ENCODE data around the gene SETBP1. TPM values are rescaled to one million over a fixed set of nuclear protein-coding genes. Genes with fewer than 3 reads are reported as not detected.
A peak's percentile ranks its signal among the peaks of the same experiment; 100 is the strongest.

The SETBP1 gene
- total and polyA plus RNA-seq, 5 donors: 2.0 to 24.1 (median 16.4) TPM

- intact Hi-C loops (cut with DNase I): no loop called here
- 53% methylated on average over 3 of the region's 3 CpGs for WGBS
- H3K4me1 ChIP-seq (ENCODE audit: control insufficient read depth, insufficient read depth, low read length): peaks cover 10% of the 10 kb centered on the region
- no peaks in the 10 kb centered on the region for H3K9me3 ChIP-seq (ENCODE audit: control insufficient read depth, low read length)
- no peak overlapping the region for H3K27ac ChIP-seq (ENCODE audit: low read length)
- DNase-seq (no peak), ATAC-seq (no peak)
- no peaks in the 10 kb centered on the region for H3K27me3 ChIP-seq (ENCODE audit: control insufficient read depth, insufficient read depth)
- H3K4me3 ChIP-seq (ENCODE audit: low read length): no peak overlapping the region
These were observed 93.5 kb downstream of the SETBP1 start for GRCh38 chr18:44774191-44774590.

- WGBS: 55% methylated on average over 10 of the region's 10 CpGs
- DNase-seq (peak; percentile 65 to 89 (median 82)), ATAC-seq (peak; percentile 87 to 89)
- H3K27me3 ChIP-seq (ENCODE audit: control insufficient read depth, insufficient read depth): no peaks in the 10 kb centered on the region
- H3K27ac ChIP-seq (ENCODE audit: low read length): no peak overlapping the region
- no peaks in the 10 kb centered on the region for H3K9me3 ChIP-seq (ENCODE audit: control insufficient read depth, low read length)
- peaks cover 20% of the 10 kb centered on the region for H3K4me1 ChIP-seq (ENCODE audit: control insufficient read depth, insufficient read depth, low read length)
- intact Hi-C loops (cut with DNase I): no loop called here
- no peak overlapping the region for H3K4me3 ChIP-seq (ENCODE audit: low read length)
These were observed 96.9 kb downstream of the SETBP1 start for GRCh38 chr18:44777457-44778192.

- 72% methylated on average over 6 of the region's 6 CpGs for WGBS
- DNase-seq (no peak), ATAC-seq (no peak)
- no peak overlapping the region for H3K27ac ChIP-seq (ENCODE audit: low read length)
- H3K27me3 ChIP-seq (ENCODE audit: control insufficient read depth, insufficient read depth): no peaks in the 10 kb centered on the region
- intact Hi-C loops (cut with DNase I): no loop called here
- no peak overlapping the region for H3K4me3 ChIP-seq (ENCODE audit: low read length)
- no peaks in the 10 kb centered on the region for H3K9me3 ChIP-seq (ENCODE audit: control insufficient read depth, low read length)
- peaks cover 20% of the 10 kb centered on the region for H3K4me1 ChIP-seq (ENCODE audit: control insufficient read depth, insufficient read depth, low read length)
These were observed 98.1 kb downstream of the SETBP1 start for GRCh38 chr18:44778788-44779187.

DNA sequence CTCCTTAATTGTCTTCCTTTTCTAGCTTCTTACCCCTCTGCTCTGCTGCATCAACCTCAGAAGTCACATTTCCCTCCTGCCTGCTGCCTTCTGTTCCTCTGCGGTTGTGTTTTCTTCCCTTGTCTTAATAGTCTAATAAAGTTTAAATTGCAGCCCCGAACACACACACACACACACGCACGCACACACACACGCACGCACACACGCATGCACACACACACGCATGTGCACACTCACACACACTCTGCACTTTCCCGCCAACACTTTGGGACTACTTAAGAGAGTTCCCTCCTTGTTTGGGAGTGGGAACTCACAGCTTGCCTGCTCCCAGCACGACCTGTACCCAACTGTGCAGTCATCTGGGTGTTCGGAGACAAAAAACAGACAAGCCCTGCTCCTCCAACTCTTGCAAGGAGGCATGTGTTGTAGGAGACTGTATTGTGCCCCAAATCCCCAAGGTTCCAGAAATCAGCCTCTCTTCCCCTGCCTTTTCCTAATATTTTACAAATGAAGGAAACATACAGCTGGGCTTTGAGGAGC lies 99.1 kb downstream of the SETBP1 start:
- intact Hi-C loops (cut with DNase I): no loop called here
- H3K27me3 ChIP-seq (ENCODE audit: control insufficient read depth, insufficient read depth): no peaks in the 10 kb centered on the region
- ATAC-seq (no peak), DNase-seq (no peak)
- H3K4me3 ChIP-seq (ENCODE audit: low read length): no peak overlapping the region
- no peak overlapping the region for H3K27ac ChIP-seq (ENCODE audit: low read length)
- H3K4me1 ChIP-seq (ENCODE audit: control insufficient read depth, insufficient read depth, low read length): peaks cover 20% of the 10 kb centered on the region
- no peaks in the 10 kb centered on the region for H3K9me3 ChIP-seq (ENCODE audit: control insufficient read depth, low read length)
- WGBS: 79% methylated on average over 11 of the region's 11 CpGs

DNA sequence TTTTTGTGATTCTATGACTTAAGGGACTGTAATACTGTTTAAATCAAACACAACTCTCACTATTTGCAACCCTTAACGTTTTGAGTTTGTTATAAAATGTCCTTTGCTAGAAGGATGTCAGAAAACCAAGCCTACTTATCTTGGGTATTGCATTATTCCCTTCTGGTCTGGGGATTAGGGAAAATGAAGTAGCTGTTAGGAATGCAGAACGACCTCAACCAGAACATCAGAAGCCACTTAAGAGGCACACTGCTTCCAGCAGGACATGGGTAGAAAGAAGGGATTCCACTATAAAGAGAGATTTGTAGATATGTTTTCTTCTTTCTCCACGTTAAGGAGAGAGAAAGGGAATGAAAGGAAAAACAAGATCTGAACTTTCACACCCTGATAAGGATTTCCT lies 101.2 kb downstream of the SETBP1 start:
- intact Hi-C loops (cut with DNase I): no loop called here
- peak; percentile 37 to 46 for ATAC-seq
- WGBS: 28% methylated on average over 3 of the region's 3 CpGs
- Histone ChIP-seq H3K4me1 (ENCODE audit: control insufficient read depth, insufficient read depth, low read length) (peaks cover 20% of the 10 kb centered on the region), H3K4me3 (ENCODE audit: low read length) (no peak overlapping the region), H3K9me3 (ENCODE audit: control insufficient read depth, low read length) (no peaks in the 10 kb centered on the region), H3K27ac (ENCODE audit: low read length) (no peak overlapping the region), H3K27me3 (ENCODE audit: control insufficient read depth, insufficient read depth) (no peaks in the 10 kb centered on the region)
- no peak for DNase-seq

- Histone ChIP-seq H3K4me1 (ENCODE audit: control insufficient read depth, insufficient read depth, low read length) (peaks cover 20% of the 10 kb centered on the region), H3K9me3 (ENCODE audit: control insufficient read depth, low read length) (no peaks in the 10 kb centered on the region), H3K27ac (ENCODE audit: low read length) (peak overlapping the region; percentile 21), H3K4me3 (ENCODE audit: low read length) (no peak overlapping the region), H3K27me3 (ENCODE audit: control insufficient read depth, insufficient read depth) (no peaks in the 10 kb centered on the region)
- intact Hi-C loops (cut with DNase I): no loop called here
- 78% methylated on average over 5 of the region's 5 CpGs for WGBS
- DNase-seq (no peak), ATAC-seq (no peak)
These were observed 101.9 kb downstream of the SETBP1 start for GRCh38 chr18:44782617-44783016.

GRCh38 chr18:44783371-44783770 lies 102.7 kb downstream of the SETBP1 start:
- 71% methylated on average over 1 of the region's 1 CpG for WGBS
- intact Hi-C loops (cut with DNase I): no loop called here

GRCh38 chr18:44786257-44786656 lies 105.6 kb downstream of the SETBP1 start:
- Histone ChIP-seq H3K4me3 (ENCODE audit: low read length) (no peak overlapping the region), H3K27me3 (ENCODE audit: control insufficient read depth, insufficient read depth) (no peaks in the 10 kb centered on the region), H3K4me1 (ENCODE audit: control insufficient read depth, insufficient read depth, low read length) (peaks cover 11% of the 10 kb centered on the region), H3K9me3 (ENCODE audit: control insufficient read depth, low read length) (no peaks in the 10 kb centered on the region), H3K27ac (ENCODE audit: low read length) (no peak overlapping the region)
- ATAC-seq (no peak), DNase-seq (no peak)
- intact Hi-C loops (cut with DNase I): no loop called here

More at GRCh38 chr18:44783371-44783770, 102.7 kb downstream of the SETBP1 start:
- no peaks in the 10 kb centered on the region for H3K9me3 ChIP-seq (ENCODE audit: control insufficient read depth, low read length)
- no peak for ATAC-seq
- no peak for DNase-seq
- H3K4me1 ChIP-seq (ENCODE audit: control insufficient read depth, insufficient read depth, low read length): peaks cover 20% of the 10 kb centered on the region
- no peaks in the 10 kb centered on the region for H3K27me3 ChIP-seq (ENCODE audit: control insufficient read depth, insufficient read depth)
- no peak overlapping the region for H3K4me3 ChIP-seq (ENCODE audit: low read length)
- no peak overlapping the region for H3K27ac ChIP-seq (ENCODE audit: low read length)

- H3K4me1 ChIP-seq (ENCODE audit: control insufficient read depth, insufficient read depth, low read length): peaks cover 12% of the 10 kb centered on the region
- 77% methylated on average over 6 of the region's 6 CpGs for WGBS
These were observed 106.0 kb downstream of the SETBP1 start for GRCh38 chr18:44786688-44787087.

GRCh38 chr18:44788334-44788733 lies 107.6 kb downstream of the SETBP1 start:
- H3K27ac ChIP-seq (ENCODE audit: low read length): no peak overlapping the region
- DNase-seq (no peak), ATAC-seq (no peak)
- peaks cover 16% of the 10 kb centered on the region for H3K4me1 ChIP-seq (ENCODE audit: control insufficient read depth, insufficient read depth, low read length)
- no peak overlapping the region for H3K4me3 ChIP-seq (ENCODE audit: low read length)
- WGBS: 95% methylated on average over 1 of the region's 1 CpG
- H3K27me3 ChIP-seq (ENCODE audit: control insufficient read depth, insufficient read depth): no peaks in the 10 kb centered on the region
- H3K9me3 ChIP-seq (ENCODE audit: control insufficient read depth, low read length): no peaks in the 10 kb centered on the region
- intact Hi-C loops (cut with DNase I): no loop called here

More at GRCh38 chr18:44786688-44787087, 106.0 kb downstream of the SETBP1 start:
- Histone ChIP-seq H3K27me3 (ENCODE audit: control insufficient read depth, insufficient read depth) (no peaks in the 10 kb centered on the region), H3K4me3 (ENCODE audit: low read length) (no peak overlapping the region), H3K9me3 (ENCODE audit: control insufficient read depth, low read length) (no peaks in the 10 kb centered on the region), H3K27ac (ENCODE audit: low read length) (no peak overlapping the region)
- intact Hi-C loops (cut with DNase I): no loop called here
- DNase-seq: no peak
- ATAC-seq: no peak

DNA sequence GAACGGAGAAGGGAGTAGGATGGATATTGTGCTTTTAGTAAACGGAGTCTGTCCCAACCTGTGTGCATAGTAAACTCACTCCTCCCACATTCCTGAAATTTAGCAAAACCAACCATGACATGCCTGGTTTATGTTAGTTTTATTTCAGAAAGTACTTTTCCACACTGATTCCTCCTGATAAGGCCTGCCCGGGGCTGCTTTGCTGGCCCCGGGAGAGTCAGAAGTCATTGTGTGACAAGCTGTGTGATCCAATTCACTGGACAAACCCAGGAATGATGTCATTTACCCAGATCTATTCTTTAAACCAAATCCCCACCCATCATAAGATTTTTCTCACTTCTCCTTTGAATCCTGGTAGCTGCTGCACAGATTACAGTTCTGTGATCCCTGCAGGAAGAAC lies 109.0 kb downstream of the SETBP1 start:
- ATAC-seq (peak; percentile 67 to 95), DNase-seq (peak; percentile 49 to 60 (median 51))
- H3K9me3 ChIP-seq (ENCODE audit: control insufficient read depth, low read length): no peaks in the 10 kb centered on the region
- no peak overlapping the region for H3K27ac ChIP-seq (ENCODE audit: low read length)
- 37% methylated on average over 4 of the region's 4 CpGs for WGBS
- intact Hi-C loops (cut with DNase I): loop anchor here in 1 of 4 donors (5.0 kb wide), 1 partner anchor 107 kb away; the partner anchor contains the start of gene SETBP1
- no peaks in the 10 kb centered on the region for H3K27me3 ChIP-seq (ENCODE audit: control insufficient read depth, insufficient read depth)
- H3K4me3 ChIP-seq (ENCODE audit: low read length): no peak overlapping the region
- peaks cover 16% of the 10 kb centered on the region for H3K4me1 ChIP-seq (ENCODE audit: control insufficient read depth, insufficient read depth, low read length)

All from right cardiac atrium (tissue), 5 donors.